Glutamatergic neuron (in vitro differentiated cells): Measurements from ENCODE around the gene ADARB2. TPM values are rescaled to one million over a fixed set of nuclear protein-coding genes. Genes with fewer than 3 reads are reported as not detected.

Source experiments
- DNase-seq: peaks from one replicate; pipeline ENCODE4 v3.0.0; 2022
- H3K27ac Mint-ChIP-seq: one replicate; pipeline ENCODE4 v1.8.0; 2020; ENCODE audit warnings: mild to moderate bottlenecking, mixed read lengths, inconsistent platforms; ENCODE audit not compliant: unreplicated experiment
- H3K27me3 Mint-ChIP-seq: one replicate; pipeline ENCODE4 v1.8.0; 2020; ENCODE audit warnings: mild to moderate bottlenecking, moderate library complexity, mixed read lengths, inconsistent platforms; ENCODE audit not compliant: unreplicated experiment
- H3K36me3 Mint-ChIP-seq: one replicate; pipeline ENCODE4 v1.8.0; 2020; ENCODE audit warnings: mild to moderate bottlenecking, mixed read lengths, inconsistent platforms; ENCODE audit not compliant: unreplicated experiment
- H3K4me1 Mint-ChIP-seq: one replicate; pipeline ENCODE4 v1.8.0; 2020; ENCODE audit warnings: mild to moderate bottlenecking, low read depth, mixed read lengths, inconsistent platforms; ENCODE audit not compliant: unreplicated experiment
- H3K4me3 Mint-ChIP-seq: one replicate; pipeline ENCODE4 v1.8.0; 2020; ENCODE audit warnings: mild to moderate bottlenecking, mixed read lengths, inconsistent platforms; ENCODE audit not compliant: unreplicated experiment
- H3K9me3 Mint-ChIP-seq: one replicate; pipeline ENCODE4 v1.8.0; 2020; ENCODE audit warnings: mild to moderate bottlenecking, moderate library complexity, mixed read lengths, inconsistent platforms; ENCODE audit not compliant: unreplicated experiment
- CTCF ChIP-seq: fragments of 200-600 bp; sonication (generic); IDR thresholded peaks from one replicate; pipeline ENCODE4 v1.5.0; 2021; ENCODE audit not compliant: partially characterized antibody, unreplicated experiment
- total RNA-seq: library from RNA; stranded (reverse); fragmentation: NEBNext Ultra II Directional; extraction: Animal tissue kit (Norgen Biotek cat#: 25700); gene quantifications from one replicate; pipeline ENCODE4 v1.2.1, GENCODE V29; 2021; ENCODE audit not compliant: unreplicated experiment

ADARB2 gene
- total RNA-seq, 1 donor from 2014 or later = 20.6 TPM

GRCh38 chr10:1273372-1274105, 463.8 kb downstream of the ADARB2 start:
- Mint-ChIP-seq H3K4me1 (peaks cover 8% of the 10 kb centered on the region), H3K27ac (no peak overlapping the region), H3K9me3 (peaks cover 7% of the 10 kb centered on the region), H3K36me3 (peaks cover 7% of the 10 kb centered on the region), H3K27me3 (peaks cover 4% of the 10 kb centered on the region), H3K4me3 (no peak overlapping the region)
- DNase-seq = no peak
- no peak for TF ChIP-seq CTCF

- Mint-ChIP-seq H3K27ac (no peak overlapping the region), H3K4me1 (peaks cover 8% of the 10 kb centered on the region)
These were observed 464.6 kb downstream of the ADARB2 start for GRCh38 chr10:1272777-1273161.

GRCh38 chr10:1272079-1272776, 465.1 kb downstream of the ADARB2 start:
- peaks cover 8% of the 10 kb centered on the region for H3K9me3 Mint-ChIP-seq

More at GRCh38 chr10:1272777-1273161, 464.6 kb downstream of the ADARB2 start:
- Mint-ChIP-seq H3K36me3 (peaks cover 4% of the 10 kb centered on the region), H3K4me3 (no peak overlapping the region), H3K9me3 (peaks cover 7% of the 10 kb centered on the region), H3K27me3 (peaks cover 3% of the 10 kb centered on the region)
- DNase-seq = no peak
- no peak for TF ChIP-seq CTCF

GRCh38 chr10:1270906-1271305, 466.4 kb downstream of the ADARB2 start:
- TF ChIP-seq CTCF = no peak
- peaks cover 8% of the 10 kb centered on the region for H3K4me1 Mint-ChIP-seq
- no peak overlapping the region for H3K27ac Mint-ChIP-seq
- H3K27me3 Mint-ChIP-seq = peaks cover 4% of the 10 kb centered on the region
- H3K9me3 Mint-ChIP-seq = peaks cover 8% of the 10 kb centered on the region
- no peak overlapping the region for H3K4me3 Mint-ChIP-seq
- DNase-seq = no peak
- peaks cover 4% of the 10 kb centered on the region for H3K36me3 Mint-ChIP-seq

More at GRCh38 chr10:1272079-1272776, 465.1 kb downstream of the ADARB2 start:
- peaks cover 8% of the 10 kb centered on the region for H3K4me1 Mint-ChIP-seq
- H3K36me3 Mint-ChIP-seq = peaks cover 4% of the 10 kb centered on the region
- no peak for TF ChIP-seq CTCF
- H3K4me3 Mint-ChIP-seq = no peak overlapping the region
- DNase-seq = no peak
- H3K27ac Mint-ChIP-seq = no peak overlapping the region
- H3K27me3 Mint-ChIP-seq = peaks cover 6% of the 10 kb centered on the region

- Mint-ChIP-seq H3K9me3 (peaks cover 8% of the 10 kb centered on the region), H3K27ac (no peak overlapping the region), H3K4me1 (peaks cover 8% of the 10 kb centered on the region), H3K27me3 (peaks cover 4% of the 10 kb centered on the region), H3K36me3 (peaks cover 4% of the 10 kb centered on the region), H3K4me3 (no peak overlapping the region)
- no peak for TF ChIP-seq CTCF
- no peak for DNase-seq
These were observed 466.8 kb downstream of the ADARB2 start for GRCh38 chr10:1270490-1270889.
